GM21717 (cell line): ENCODE results near the gene TFCP2.

ENCODE experiments used
- ATAC-seq: cut with Tn5 transposase; IDR thresholded peaks from one replicate; pipeline ENCODE4 v1.9.1; 2021; ENCODE audit warnings: mild to moderate bottlenecking, moderate library complexity; ENCODE audit not compliant: unreplicated experiment

TFCP2 gene

DNA sequence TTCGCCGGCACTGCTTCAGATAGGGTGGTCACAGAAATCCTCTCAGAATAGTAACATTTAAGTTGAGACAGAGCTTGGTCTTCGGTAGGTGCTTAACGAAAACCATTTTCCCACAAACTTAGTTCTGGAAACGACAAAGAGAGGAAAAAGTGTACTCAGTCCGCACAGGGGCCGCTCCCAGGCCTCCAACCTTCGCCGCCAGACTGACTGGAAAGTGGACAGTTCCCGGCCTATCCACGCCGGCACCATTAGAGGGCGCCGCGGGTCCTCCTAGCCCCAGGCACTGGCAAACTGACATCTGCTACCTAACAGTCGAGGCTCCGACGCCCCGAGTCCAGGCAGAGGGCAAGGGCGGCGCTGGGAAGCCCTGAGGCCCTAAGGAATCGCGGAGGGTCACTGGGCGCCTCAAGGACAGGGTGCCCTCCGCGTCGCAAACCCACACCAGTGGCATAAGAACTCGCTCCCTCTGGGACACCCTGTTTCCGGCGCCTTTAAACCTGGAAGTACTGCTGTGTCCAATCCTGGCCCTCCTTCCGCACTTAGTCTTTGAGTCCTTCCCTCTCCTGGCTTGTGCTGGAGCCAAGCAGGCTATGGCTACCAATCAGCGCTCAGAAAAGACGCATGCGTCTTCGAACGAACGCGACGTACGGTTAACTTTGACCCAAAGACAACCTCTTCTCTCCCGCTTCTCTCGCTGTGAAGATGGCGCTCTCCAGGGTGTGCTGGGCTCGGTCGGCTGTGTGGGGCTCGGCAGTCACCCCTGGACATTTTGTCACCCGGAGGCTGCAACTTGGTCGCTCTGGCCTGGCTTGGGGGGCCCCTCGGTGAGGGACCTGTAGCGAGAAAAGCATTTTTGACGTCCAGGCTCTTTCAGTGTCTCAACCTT lies 125.0 kb downstream of the TFCP2 start, which contains the start of gene LETMD1:
Gene LETMD1 (plus strand): TSS at position 673 of the 886 bp plus-strand sequence. CDS start 30 bp downstream, at position 703.
- peak; percentile 94 for ATAC-seq
